T-helper 1 cell treated with Interleukin-12 subunit alpha and Interleukin-12 subunit beta and Interleukin-4 antibody, amounts not matched to agents 30 μg/mL and 1 μg/mL, for 36 hours (primary cell): ENCODE data around the gene CAMSAP2.

Experiments
- H3K27ac Mint-ChIP-seq: one replicate; pipeline ENCODE4 v1.8.0; 2021; ENCODE audit warnings: mild to moderate bottlenecking, mixed read lengths
- H3K27me3 Mint-ChIP-seq: one replicate; pipeline ENCODE4 v1.8.0; 2021; ENCODE audit warnings: low read depth, mixed read lengths
- H3K36me3 Mint-ChIP-seq: one replicate; pipeline ENCODE4 v1.8.0; 2021; ENCODE audit warnings: low read depth, mixed read lengths
- H3K4me1 Mint-ChIP-seq: one replicate; pipeline ENCODE4 v1.8.0; 2021; ENCODE audit warnings: low read depth, mixed read lengths
- H3K4me3 Mint-ChIP-seq: one replicate; pipeline ENCODE4 v1.8.0; 2021; ENCODE audit warnings: mild to moderate bottlenecking, moderate library complexity, mixed read lengths
- H3K9me3 Mint-ChIP-seq: one replicate; pipeline ENCODE4 v1.8.0; 2021; ENCODE audit warnings: mixed read lengths

Gene CAMSAP2

DNA sequence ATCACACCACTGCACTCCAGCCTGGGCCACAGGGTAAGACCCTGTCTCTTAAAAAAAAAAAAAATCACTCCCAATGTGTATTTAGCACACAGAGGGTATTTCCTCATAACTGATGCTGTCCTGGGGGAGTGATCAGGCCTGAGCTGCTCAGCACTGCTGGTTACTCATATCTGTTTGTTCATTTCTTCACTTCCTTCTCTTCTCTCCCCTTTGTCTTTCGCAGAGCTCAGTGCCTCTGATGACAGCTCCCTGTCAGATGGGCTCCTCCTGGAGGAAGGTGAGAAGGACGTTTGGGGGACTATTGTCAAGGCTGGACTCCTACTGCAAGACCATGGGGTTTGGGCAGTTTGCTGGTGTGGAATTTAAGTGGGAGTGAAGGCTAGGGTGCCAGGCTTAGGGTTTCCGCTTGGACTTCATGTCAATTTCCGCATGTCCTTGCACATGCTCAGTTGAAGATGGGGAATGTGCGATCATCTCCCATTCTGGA is 169.0 kb downstream of the CAMSAP2 start:
- H3K27me3 Mint-ChIP-seq: peaks cover 36% of the 10 kb centered on the region
- H3K4me3 Mint-ChIP-seq: no peak overlapping the region
- H3K4me1 Mint-ChIP-seq: peaks cover 6% of the 10 kb centered on the region
- H3K9me3 Mint-ChIP-seq: no peaks in the 10 kb centered on the region
- no peaks in the 10 kb centered on the region for H3K36me3 Mint-ChIP-seq
- no peak overlapping the region for H3K27ac Mint-ChIP-seq

- no peak overlapping the region for H3K27ac Mint-ChIP-seq
- peaks cover 6% of the 10 kb centered on the region for H3K4me1 Mint-ChIP-seq
- no peaks in the 10 kb centered on the region for H3K9me3 Mint-ChIP-seq
- H3K27me3 Mint-ChIP-seq: peaks cover 34% of the 10 kb centered on the region
- no peaks in the 10 kb centered on the region for H3K36me3 Mint-ChIP-seq
- no peak overlapping the region for H3K4me3 Mint-ChIP-seq
Measured at GRCh38 chr1:200908191-200908868, 169.6 kb downstream of the CAMSAP2 start.

DNA sequence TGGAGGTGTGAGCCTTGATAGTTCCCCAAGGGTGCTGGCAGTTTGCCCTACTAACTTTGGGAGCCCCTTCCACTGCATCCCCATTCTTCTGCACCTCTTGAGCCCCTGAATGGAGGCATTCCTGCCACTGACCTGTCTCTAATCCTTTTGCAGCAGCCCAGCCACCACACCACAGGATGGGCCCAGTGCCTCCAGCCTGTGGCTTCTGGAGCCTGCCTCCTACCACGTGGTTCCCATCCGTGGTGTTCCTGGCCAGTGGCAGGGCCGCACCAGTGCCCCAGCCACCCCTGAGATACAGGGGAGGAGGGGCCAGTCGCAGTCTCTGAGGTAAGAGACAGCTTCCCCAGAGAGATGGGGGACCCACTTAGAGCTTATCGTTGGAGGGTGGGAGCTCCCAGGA is 170.4 kb downstream of the CAMSAP2 start:
- no peak overlapping the region for H3K4me3 Mint-ChIP-seq
- H3K9me3 Mint-ChIP-seq: no peaks in the 10 kb centered on the region
- no peak overlapping the region for H3K27ac Mint-ChIP-seq
- no peaks in the 10 kb centered on the region for H3K36me3 Mint-ChIP-seq
- H3K27me3 Mint-ChIP-seq: peaks cover 36% of the 10 kb centered on the region
- H3K4me1 Mint-ChIP-seq: peaks cover 6% of the 10 kb centered on the region

DNA sequence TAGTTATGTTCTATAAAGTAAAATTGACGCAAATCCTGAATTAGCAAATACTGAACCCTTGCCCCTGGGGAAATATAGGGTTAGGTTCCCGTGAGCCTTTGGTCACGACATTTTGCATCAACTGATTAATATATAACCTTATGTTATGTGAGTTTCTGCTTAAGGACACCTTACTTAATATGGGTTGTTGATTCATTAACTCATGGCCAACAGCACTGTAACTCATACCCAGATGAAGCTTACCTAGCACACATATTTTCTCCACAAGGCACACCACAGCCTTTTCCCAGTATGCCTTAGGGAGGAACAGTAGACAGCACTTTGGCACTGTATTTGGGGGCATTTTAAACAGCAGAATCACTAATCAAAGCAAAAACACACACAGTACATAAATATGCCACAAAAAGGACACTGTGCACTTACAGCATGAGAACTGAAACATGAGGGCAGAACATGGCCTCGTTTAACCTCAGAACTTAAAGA is 171.1 kb downstream of the CAMSAP2 start:
- peaks cover 6% of the 10 kb centered on the region for H3K4me1 Mint-ChIP-seq
- H3K9me3 Mint-ChIP-seq: no peaks in the 10 kb centered on the region
- H3K4me3 Mint-ChIP-seq: no peak overlapping the region
- H3K27ac Mint-ChIP-seq: no peak overlapping the region
- H3K27me3 Mint-ChIP-seq: peaks cover 29% of the 10 kb centered on the region
- no peaks in the 10 kb centered on the region for H3K36me3 Mint-ChIP-seq
